ENCODE results near the gene CHRNB1. TPM values are rescaled to one million over a fixed set of nuclear protein-coding genes. Genes with fewer than 3 reads are reported as not detected.
"Not testable (repeated sequence)": the region's sequence is repeated elsewhere in the genome, so short reads cannot be mapped to it uniquely, and the experiment has no call there.

Gene CHRNB1
- total RNA-seq, 1 donor from 2014 or later: 6.8 TPM

- no peak for DNase-seq (ENCODE audit: low spot score)
Measured at GRCh38 chr17:7466639-7467341, 21.9 kb downstream of the CHRNB1 start.

- no peak for DNase-seq (ENCODE audit: low spot score)
Measured at GRCh38 chr17:7467498-7467897, 22.6 kb downstream of the CHRNB1 start.

DNA sequence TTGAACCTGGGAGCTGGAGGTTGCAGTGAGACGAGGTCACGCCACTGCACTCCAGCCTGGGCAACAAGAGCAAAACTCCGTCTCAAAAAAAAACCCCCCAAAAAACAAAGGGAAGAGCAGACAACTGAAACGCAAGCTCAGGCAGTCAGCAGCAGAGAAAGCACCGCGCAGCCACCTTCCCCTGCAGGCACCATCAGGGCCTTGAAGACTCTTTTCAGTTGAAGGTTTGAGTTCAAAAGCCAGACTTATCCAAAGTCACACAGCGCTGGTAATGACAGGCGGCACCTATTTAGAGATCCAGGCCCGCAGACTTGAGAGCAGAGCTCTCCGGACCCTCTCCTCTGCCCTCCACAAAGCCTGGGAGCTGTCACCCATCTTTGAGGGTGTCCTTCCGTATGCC is 23.4 kb downstream of the CHRNB1 start:
- DNase-seq (ENCODE audit: low spot score): no peak

DNA sequence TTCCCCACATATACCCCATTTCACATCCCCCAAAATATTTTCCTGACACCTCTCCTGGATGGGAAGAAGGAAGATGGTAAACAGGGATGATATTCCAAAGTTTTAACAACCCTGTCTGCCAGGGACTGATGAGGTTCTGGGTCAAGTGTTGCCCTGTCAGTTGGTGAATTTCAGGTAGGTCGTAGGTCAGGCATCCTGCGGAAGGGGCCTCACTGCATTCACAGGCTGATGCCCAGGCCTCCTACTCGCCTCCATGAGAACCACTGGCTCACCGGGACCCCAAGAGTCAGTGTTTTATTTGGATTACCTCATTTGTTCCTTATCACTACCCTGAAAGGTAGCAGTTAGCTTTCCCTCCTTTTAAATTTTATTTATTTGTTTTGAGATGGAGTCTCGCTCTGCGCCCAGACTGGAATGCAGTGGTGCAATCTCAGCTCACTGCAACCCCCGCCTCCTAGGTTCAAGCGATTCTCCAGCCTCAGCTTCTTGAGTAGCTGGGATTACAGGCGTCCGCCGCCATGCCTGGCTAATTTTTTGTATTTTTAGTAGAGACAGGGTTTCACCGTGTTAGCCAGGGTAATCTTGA is 24.0 kb downstream of the CHRNB1 start:
- no peak for DNase-seq (ENCODE audit: low spot score)

GRCh38 chr17:7469843-7470242 is 25.0 kb downstream of the CHRNB1 start:
- not testable (repeated sequence) for DNase-seq (ENCODE audit: low spot score)

- DNase-seq (ENCODE audit: low spot score): not testable (repeated sequence)
Measured at GRCh38 chr17:7470457-7470973, 25.7 kb downstream of the CHRNB1 start.

- no peak for DNase-seq (ENCODE audit: low spot score)
Measured at GRCh38 chr17:7471729-7472128, 26.9 kb downstream of the CHRNB1 start.

DNA sequence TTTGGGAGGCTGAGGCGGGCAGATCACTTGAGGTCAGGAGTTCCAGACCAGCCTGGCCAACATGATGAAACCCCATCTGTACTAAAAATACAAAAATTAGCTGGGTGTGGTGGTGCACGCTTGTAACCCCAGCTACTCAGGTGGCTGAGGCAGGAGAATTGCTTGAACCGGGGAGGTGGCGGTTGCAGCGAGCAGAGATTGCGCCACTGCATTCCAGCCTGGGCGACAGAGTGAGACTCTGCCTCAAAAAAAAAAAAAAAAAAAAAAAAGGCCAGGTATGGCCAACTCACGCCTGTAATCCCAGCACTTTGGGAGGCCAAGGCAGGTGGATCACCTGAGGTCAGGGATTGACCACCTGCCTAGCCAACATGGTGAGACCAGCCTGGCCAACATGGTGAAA is 29.9 kb downstream of the CHRNB1 start:
- not testable (repeated sequence) for DNase-seq (ENCODE audit: low spot score)

DNA sequence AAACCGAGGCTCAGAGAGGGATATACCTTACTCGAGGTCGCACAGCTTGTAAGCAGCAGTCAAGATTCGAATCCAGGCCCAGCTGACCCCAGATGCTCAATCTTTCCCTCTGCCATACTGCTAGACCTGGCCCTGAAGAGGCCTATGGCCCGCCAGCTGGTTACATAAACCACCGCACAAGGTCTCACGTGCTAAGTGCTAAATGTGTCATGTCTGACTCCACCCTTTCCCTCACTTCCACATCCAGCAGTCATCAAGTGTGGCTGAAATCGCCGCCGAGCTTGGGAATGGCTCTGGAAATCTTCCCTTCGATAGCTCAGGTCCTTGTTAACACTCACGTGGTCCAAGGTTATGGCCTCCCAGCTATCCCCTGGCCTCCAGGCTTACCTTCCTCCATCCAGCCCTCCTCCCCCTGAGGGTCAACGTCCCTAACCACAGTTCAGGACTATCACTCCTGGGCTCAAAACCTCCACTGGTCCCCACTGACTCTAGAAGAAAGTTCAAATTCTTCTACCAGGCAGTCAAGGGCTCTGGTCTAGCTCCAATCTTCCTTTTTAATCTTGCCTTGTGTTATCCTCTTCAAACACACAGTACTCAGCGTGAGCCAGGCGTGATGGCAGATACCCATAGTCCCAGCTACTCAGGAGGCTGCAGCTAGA is 31.0 kb downstream of the CHRNB1 start:
- DNase-seq (ENCODE audit: low spot score): no peak

GRCh38 chr17:7476494-7476893 is 31.6 kb downstream of the CHRNB1 start:
- DNase-seq (ENCODE audit: low spot score): no peak

DNA sequence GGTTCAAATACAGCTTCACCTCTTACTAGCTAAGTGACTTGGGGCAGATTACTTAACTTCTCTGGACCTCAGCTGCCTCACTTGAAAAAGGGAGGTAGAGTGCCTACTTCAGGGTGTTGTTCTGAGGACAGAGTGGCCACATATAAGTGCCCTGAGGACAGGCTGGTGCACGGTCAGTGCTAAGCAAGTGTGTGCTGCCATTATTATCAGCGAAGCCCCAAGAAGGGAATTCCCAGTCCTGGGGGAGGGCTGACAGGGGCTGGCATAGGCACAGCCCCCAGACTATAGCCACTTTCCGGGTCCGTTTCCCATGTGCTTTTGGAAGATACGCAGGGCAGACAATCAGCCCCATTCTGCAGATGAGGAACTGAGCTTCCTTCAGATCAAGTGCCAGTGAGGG is 32.1 kb downstream of the CHRNB1 start:
- DNase-seq (ENCODE audit: low spot score): no peak

DNA sequence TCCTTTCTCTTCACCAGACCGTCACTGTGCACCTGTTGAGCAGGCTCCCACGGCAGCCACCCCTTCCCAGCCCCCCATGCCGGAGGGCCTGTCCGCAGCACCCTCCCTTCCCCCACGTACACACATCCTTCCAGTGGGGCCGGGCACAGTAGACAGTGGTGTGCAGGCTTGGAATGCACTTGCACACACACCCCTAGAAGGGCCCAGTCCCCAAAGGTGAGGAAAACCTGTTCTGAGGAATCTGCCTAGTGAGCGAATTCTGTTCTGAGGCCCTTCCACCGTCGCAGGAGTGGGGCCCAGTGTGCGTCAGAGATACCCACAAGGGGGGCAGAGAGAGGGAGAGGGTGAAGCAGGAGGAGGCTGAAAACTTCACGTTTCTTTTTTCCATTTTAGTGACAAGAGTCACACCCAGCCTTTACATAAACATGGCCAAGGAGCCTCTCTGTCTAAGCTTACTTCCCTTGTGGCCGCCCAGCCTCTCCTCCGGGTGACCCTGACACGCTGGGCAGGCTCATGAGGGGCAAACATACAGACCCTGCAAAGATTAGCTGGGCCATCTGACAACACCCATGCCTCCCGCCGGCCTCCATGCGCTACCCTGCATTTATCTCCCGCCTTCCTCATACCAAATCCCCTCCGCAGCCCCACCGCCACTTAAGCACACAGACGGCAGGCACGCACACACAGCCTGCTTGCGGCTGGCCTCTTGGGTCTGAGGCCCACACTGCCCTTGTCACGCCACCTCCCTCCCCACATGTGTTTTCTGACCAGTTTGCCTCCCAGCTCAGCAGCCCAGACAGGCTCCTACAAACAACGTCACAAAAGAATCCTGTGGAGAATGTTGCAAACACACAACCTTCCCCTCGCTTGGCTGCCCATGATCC is 32.8 kb downstream of the CHRNB1 start:
- no peak for DNase-seq (ENCODE audit: low spot score)

- no peak for DNase-seq (ENCODE audit: low spot score)
Measured at GRCh38 chr17:7478276-7479212, 33.7 kb downstream of the CHRNB1 start.

GRCh38 chr17:7479213-7480088 is 34.6 kb downstream of the CHRNB1 start, which contains the start of gene ZBTB4:
TSS of gene ZBTB4 (minus strand) at chr17:7479631. CDS start at chr17:7466801, 12,830 bp downstream.
- no peak for DNase-seq (ENCODE audit: low spot score)

DNA sequence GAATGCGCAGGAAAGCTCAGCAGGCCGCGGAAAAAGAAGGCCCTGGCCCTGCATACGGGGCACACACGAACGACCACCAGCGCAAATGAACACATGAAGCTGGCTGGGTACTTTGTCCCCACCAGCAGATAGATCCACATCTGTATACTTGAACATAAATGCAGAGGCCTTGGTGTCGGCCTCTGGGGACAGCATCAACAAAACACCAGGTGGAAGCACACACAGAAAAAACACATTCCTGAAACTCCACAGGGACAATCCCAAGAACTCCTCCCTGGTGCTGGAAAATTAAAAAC is 35.2 kb downstream of the CHRNB1 start:
- no peak for DNase-seq (ENCODE audit: low spot score)

GRCh38 chr17:7481275-7481674 is 36.4 kb downstream of the CHRNB1 start, which contains the start of gene SLC35G6:
TSS of gene SLC35G6 (plus strand) at chr17:7481446. CDS start at chr17:7481517, 71 bp downstream.
- DNase-seq (ENCODE audit: low spot score): not testable (repeated sequence)

DNA sequence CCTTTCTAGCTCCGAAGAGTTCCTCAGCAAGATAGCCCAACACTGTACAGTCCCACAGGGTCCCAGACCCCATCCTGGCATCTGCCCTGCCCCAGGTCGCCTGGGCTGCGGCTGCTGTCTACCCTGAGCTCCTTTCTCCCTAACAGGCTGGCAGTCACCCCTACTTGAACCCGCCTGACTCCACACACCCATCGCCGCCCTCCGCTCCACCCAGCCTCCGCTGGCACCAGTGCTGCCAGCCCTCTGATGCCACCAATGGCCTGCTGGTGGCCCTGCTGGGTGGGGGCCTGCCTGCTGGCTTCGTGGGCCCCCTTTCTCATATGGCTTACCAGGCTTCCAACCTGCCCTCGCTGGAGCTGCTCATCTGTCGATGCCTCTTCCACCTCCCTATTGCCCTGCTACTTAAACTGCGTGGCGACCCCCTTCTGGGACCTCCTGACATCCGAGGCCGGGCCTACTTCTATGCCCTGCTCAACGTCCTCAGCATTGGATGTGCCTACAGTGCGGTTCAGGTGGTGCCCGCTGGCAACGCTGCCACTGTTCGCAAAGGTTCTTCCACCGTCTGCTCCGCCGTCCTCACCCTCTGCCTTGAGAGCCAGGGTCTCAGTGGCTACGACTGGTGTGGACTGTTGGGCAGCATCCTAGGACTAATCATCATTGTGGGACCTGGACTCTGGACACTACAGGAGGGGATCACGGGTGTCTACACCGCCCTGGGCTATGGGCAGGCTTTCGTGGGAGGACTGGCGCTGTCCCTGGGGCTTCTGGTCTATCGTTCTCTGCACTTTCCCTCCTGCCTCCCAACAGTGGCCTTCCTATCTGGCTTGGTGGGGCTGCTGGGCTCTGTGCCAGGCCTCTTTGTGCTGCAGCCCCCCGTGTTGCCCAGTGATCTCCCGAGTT is 37.2 kb downstream of the CHRNB1 start:
- DNase-seq (ENCODE audit: low spot score): not testable (repeated sequence)

GRCh38 chr17:7482742-7483088 is 37.9 kb downstream of the CHRNB1 start:
- not testable (repeated sequence) for DNase-seq (ENCODE audit: low spot score)

All from mesenteric fat pad (tissue), 1 donor.